ENCODE data around the gene ASCL2.
A peak's percentile ranks its signal among the peaks of the same experiment; 100 is the strongest.

Gene ASCL2, protein sequence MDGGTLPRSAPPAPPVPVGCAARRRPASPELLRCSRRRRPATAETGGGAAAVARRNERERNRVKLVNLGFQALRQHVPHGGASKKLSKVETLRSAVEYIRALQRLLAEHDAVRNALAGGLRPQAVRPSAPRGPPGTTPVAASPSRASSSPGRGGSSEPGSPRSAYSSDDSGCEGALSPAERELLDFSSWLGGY

DNA sequence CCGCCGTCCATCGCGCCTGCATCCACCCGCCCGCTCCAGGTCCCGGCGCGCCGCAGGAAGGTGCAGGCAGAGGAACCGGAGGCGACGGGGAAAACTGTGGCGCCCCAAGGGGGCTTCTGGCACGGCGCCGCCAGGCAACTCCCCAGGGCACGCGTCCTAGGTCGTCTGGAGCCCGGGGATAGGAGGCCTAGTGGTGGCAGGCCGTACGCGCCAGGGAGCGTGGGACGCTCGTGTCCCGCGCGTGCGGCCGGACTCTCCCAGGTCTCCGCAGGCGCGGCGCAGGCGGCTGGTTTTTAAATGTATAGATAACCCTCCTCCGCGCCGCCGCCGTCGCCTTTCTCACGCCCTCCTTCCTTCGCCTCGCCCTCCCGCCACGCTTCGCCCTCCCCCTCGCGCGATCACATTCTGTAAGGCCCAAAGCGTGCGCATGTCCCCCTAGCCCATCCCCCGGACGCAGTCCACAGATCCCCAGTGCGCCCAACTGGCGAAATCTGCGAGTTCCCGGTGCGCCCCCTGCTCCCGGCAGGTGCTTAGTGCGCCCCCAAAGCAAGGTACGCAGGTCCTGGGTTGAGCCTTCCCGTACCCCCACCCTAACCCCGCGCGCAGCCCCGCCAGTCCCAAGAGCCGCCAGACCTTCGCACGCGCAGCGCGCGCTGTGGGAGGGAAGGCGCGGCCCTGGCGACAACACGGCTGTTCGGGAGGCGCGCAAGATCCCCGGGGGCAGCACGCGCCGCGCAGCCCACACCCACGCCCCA is at the start of gene ASCL2:
TSS of gene ASCL2 (minus strand) at position 267 of the 755 bp plus-strand sequence. CDS start at position 11, 256 bp downstream.
- peak in 2 of 3 experiments; percentile 82 to 87 for DNase-seq

DNA sequence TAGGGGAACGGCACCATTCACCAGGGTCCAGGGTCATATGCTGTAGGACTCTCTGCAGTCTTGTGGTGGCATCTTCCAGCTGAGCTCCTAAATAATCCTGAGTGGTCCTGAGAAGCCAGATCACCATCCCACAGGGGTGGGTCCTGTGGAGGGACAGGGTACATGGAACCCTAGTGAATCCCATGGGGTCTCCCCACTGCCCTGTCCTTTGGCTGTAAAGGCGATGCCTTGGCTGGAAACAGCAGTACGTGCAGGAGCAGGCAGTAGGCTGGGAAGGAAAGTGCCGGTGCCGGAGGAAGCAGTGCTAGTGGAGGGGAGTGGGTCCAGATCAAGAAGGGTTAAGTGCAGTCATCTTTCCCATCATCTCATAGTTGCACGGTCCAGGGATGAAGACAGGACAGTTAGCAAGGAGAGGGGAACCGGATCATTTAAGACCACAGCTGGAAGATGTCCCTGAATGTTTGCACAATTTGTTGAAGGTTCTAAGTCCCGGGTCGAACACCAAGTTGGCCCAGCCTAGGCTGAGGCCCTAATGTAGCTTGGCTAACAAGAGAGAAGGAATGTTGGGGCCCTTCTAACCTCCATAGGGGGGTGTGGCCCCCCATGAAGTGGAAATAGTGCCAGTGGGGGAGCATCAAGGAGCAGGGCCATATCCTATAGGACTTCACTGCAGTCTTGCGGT is 49.5 kb upstream of the ASCL2 start:
- DNase-seq: no peak

DNA sequence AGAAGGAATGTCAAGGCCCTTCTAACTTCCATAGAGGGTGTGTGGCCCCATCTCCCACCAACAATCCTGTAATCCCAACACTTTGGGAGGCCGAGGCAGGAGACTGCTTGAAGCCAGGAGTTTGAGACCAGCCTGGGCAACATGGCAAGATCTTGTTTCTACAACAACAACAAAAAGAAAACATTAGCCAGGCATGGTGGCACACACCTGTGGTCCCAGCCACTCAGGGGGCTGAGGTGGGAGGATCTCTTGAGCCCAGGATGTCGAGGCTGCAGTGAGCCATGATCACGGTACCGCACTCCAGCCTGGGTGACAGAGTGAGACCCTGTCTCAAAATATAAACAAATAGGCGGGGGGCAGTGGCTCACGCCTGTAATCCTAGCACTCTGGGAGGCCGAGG is 48.3 kb upstream of the ASCL2 start:
- no peak for DNase-seq

DNA sequence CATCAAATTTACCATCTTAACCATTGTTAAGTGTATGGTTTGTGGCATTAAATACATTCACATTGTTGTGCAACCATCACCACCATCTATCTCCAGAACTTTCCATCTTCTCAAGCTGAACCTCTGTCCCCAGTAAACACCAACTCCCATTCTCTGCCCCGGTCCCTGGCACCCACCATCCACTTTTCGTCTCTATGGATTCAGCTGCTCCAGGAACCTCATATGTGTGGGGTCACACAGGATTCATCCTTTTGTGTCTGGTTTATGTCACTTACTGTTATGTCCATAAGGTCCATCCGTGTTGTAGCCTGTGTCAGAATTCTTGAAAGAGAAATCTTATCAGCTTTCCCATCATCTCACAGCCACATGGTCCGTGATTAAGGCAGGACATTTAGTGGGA is 47.7 kb upstream of the ASCL2 start:
- no peak for DNase-seq

DNA sequence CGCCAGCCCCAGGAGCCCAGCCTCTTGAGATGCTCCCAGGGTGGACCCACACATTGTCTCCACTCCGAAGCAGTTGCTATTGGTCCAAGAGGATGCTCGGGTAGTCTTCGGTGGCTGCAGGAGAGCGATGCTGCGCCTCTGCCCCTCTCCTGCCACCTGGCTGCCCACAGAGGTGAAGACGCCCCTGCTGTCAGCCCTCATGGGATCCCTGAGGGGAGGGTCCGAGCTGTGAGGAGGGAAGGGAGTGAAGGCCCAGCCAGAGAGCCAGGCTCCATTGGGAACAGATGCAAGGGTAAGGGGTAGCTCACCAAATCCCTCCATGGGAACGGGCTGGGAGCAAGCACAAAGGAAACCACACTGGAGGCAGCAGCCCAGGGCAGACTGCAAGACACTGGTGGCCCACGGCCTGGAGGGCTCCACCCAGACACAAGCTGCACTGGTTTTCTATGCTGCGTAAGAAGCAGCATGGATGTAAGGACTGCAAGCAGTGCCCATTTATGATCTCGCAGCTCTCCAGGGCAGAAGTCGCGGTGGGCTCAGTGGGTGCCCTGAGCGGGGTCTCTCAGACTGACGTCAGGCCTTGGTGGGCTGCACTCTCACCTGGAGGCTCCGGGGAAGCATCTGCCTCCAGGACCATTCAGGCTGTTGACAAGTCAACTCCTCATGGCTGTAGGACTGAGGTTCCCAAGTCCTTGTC is 47.1 kb upstream of the ASCL2 start:
- DNase-seq: no peak

DNA sequence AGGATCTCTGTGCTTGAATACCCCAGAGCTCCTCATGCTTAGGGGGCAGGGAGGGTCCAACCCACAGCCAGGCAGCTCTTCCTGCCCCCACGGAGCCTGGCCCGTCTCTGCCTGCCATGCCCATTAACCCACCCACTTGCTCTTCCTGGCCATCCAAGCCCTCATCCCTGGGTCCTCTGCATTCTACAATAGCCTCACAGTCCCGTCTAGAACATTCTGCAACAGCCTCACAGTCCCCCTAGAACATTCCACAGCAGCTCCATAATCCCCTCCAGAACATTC is 46.5 kb upstream of the ASCL2 start:
- no peak for DNase-seq

DNA sequence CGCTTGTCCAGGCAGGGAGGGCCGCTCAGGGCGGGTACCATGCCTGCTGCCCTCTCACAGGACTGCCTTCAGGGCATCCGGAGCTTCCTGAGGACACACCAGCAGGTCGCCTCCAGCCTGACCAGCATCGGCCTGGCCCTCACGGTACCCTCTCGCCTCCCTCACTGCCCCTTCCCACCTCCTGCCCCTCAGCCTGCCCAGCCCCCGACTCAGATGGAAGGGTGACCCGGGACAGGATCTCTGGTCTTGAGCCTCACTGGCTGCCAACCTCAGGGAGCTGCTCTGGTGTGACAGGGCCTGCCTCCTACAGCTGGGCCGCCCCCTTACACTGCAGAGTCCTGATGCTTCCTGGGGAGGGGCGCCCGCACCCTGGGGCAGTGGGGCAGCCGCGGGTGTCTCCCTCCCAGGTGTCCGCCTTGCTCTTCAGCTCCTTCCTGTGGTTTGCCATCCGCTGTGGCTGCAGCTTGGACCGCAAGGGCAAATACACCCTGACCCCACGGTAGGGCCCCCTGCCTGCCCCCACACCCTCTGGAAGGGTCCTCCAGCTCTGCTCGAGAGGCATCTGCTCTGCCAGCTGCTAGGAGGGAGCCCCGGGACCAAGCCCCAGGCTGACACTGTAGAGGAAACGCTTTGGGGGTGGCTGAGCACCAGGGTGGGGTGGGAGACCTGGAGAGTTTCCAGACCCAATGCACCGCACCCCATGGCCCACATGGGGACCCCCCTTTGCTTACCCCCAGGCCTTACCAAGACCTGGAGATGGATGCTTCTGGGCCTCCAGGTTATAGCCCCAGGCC is 46.0 kb upstream of the ASCL2 start:
- no peak for DNase-seq

DNA sequence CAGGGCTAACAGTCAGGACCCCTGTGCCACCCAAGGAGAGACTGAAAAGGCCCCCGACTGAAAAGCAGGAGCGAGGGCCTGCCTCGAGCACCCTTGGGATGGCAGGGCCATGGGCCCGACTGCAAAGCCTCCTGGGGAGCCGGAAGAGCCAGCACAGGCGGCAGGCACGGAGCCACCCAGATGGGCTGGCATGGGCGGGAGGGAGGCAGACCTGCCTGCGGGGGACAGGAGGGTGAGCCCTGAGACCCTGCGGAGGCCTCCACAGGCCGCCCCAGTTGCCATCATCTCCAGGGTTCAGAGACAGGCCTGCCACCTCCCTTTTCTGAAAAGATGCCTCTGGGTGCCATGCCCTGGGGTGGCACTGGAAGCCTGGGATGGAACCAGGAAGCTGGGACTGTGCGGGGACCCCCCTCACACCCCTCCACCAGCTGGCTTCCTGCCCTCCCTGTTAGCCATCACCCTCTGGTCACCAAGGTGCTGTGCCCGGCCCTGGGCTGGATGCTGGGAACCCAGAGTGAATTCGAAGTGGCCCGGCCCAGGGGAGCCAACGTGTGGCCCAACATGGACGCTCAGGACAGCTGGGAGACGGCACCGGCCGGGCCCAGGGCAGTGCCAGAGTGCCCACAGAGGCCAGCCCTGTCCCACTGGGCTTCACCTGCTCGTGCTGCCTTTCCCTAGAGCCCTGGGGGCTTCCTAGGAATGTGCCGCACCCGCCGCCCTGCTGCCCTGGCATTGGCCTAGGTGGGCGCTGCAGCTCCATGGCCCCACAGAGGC is 45.2 kb upstream of the ASCL2 start:
- DNase-seq: no peak

DNA sequence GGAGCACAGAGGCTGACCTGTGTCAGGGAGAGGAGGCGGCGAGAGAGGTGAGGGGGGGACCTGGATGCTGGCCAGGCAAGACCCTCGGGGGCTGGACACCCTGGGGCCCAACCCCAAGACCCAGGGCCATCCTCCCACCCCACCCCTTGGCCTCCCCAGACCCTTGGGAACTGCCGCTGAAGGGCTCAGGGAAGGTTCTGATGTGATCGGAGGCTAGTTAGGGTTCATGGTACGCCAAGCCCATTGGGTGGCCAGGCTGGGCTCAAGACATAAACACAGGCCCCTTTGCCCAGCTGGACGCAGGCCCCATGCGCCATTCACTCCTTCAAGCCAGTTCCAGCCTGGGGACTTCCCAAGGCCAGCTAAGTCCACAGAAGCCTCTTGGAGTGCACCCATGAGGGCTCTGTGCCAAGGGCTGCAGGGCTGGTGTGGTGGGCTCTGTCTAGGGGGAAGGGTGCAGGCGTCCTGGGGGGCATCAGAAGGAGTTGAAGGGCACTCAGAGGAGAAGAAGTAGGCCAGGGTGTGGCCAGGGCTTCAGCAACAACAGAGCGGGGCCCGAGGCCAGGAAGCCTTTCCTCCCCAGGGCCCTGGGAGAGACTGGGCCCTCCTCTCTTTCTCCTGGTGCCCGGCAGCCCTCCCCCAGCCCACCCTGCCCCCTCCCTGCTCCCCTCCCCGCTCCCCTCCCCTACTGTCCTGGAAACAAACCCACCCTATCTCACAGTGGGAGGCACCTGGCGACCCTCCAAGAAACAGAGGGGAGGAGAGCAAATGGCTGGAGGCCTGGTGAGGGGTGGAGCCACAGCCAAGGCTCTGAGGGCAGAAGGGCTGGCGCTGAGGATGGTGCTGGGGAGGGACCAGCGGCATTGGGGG is 44.4 kb upstream of the ASCL2 start:
- DNase-seq: peak in 2 of 3 experiments; percentile 26 to 72

DNA sequence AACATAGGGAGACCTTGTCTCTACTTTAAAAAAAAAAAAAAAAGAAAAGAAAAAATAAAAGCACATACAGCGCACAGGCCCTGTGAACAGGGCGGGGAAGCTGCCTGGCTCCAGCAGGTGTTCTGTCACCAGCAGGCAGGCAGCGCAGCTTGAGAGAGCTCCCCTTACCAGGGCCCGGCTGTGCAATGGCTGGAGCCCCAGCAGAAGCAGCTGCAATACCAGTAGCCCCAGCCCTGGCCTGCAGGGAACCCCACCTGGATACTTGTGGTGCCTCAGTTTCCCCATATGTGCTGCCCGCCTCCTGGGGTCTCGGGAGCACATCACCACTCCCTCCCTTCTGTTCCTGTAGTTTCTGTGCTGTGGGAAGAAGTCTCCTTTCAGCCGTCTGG is 43.7 kb upstream of the ASCL2 start:
- DNase-seq: no peak

DNA sequence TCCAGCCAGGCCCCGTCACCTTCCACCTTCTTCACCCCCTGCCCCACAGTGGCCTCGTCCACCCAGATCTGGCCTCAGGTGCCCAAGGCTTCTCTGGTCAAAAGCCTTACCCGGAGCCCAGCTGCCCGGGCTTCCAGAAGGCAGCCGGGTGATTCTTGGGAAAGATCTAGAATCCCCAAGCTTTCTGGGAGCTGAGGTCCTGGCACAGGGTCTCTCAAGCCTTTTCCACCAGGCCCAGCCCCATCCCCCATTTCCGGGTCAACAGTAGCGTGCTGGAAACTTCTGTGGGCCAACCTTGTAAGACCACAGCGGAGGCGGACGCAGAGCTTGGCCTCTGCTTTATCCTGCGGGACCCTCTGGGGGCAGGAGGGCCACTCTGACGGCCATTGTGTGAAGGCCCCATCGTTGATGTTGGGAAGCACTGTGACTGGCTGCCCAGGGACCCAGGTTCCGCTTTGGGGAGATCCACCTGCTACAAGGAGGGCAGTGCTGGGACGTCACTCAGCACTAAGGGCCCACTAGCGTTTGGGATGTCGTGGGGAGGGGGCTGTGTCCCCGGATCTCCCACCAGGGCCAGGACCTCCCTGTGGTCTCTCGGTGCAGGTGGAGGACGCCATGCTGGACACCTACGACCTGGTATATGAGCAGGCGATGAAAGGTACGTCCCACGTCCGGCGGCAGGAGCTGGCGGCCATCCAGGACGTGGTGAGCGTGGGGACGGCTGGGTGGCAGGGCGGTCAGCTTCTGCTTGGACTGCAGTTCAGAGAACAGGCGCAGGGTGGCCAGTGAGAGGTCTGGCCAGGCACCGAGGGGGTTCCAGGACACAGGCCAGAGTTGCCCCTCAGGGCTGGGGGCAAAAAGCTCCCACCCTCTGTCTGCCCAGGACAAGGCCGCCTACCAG is 42.9 kb upstream of the ASCL2 start:
- DNase-seq: no peak

DNA sequence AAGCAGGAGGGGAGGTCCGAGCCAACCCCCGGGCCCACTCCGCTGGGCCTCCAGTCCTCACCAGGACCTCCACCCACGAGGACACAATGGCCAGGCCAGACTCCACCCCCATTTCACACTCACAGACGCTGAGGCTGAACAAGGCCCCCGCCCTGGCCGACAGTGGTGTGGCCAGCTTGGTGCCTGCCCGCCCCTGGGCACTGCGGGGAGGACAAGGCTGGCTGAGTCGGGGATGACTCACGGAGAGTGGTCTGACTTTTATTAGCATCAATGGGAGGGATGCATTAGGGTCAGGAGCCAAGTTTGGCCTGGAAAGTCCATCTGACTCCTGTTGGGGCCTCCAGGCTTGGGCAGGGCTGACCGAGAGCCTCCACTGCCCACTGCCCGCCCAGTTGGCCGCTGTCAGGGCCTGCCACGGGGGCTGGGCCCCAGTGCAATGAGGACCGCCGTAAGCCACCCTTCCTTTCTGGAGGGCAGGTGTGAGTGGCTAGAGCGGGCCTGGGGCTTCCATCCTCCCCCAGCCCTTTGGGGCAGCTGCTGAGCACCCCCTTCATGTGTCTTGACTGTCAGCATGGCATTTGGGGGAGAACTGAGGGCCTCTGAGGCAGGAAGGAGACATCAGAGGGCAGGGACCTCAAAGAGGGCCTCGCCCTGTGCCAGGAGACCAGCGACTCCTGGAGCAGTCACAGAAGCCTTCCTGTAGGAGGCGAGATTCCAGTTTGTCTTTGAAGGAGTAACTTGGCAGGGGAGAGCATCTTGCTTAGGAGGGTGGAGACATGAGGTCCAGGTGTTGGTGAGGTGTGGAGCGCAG is 42.0 kb upstream of the ASCL2 start:
- DNase-seq: no peak

DNA sequence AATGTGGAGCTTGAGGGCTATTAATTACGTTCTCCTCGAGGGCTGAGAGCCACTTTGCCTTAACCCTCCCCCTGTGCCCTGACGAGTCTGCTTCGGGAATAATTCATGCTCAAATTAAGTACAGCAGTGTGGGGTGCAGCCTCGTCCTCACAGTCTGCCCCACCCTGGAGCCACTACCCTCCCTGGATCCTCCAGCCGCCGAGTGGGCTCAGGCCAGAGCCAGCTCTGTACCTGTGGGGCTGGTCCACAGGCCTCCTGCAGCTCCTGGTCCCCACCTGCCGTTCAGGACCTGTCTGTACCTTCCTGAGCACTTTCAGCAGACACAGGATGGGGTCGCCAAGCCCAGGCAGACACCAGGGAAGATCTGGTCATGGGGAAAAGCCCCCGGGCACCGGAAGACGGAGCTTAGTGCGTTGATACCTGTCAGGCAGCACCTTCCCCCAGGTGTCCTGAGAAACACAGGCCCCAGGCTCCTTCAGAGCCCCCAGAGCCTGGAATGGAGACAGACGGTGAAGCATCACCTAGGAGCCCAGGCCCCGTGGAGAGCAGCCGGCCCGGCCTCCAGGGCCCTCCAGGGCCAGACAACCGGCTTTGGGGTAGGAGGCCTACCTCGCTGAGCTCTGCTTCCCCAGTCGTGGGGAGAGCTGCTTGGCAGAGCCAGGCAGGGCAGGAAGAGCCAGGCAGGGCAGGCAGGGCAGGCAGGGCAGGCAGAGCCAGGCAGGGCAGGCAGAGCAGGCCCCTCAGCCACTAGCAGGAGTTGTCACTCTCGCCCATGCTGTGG is 41.2 kb upstream of the ASCL2 start:
- DNase-seq: peak in 2 of 3 experiments; percentile 52 to 76

DNA sequence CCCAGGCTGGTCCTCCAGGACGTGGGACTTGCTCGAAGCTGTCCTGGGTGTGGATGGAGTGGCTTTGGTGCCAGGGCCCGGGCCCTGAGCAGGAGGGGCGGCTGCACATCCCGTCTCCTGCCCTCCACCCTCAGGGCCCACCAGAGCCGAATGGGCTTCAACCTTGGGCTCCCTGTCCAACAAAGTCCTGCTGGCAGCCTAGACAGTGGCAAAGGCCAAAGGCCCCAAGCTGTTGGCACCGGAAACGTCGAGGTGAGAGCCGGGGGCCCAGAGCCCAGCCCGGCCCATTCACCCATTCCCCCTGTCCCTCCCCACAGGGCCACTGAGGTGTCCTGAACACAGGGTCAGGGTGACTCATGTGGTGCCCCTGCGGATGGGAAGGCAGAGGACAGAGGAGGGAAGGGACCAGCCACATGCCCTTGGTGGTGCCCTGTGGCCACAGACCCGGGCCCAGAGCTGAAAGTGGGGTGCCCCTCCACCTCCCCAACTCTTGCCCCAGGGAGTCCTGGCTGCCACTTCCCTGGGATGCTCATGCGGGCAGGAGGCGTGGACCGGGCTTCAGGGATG is 40.5 kb upstream of the ASCL2 start:
- no peak for DNase-seq

DNA sequence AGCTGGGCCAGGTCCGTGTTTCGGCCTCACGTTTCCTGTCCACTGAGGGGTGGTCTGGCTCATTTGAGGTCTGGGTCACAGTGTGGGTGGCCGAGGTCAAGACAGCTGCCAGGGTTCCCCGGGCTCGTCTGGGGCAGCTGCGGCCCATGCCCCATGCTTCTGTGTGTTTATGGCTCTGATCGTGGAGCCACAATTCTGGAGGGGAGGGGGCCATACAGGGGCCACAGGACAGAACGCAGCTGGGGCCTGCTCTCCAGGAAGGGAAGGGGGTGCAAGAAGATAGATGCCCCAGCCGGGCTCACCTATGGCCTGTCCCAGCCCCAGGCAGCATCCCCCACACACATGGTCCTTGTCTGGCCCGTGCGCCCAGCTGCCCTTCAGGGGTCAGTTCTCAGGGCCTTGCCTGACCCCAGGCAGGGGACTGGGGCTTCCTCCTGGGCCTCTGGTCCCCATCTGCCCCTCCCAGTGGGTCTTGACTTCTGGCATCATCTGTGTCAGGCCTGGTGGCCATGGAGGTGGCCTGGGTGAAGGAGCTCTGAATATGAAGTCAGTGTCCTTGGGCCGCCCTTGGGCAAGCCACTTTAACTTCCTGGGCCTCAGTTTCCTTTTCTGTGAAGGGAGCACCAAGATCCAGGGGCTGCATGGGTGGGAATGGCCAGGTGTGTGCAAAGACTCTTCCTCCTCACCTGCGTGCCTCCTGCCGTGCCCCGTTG is 39.8 kb upstream of the ASCL2 start:
- no peak for DNase-seq

DNA sequence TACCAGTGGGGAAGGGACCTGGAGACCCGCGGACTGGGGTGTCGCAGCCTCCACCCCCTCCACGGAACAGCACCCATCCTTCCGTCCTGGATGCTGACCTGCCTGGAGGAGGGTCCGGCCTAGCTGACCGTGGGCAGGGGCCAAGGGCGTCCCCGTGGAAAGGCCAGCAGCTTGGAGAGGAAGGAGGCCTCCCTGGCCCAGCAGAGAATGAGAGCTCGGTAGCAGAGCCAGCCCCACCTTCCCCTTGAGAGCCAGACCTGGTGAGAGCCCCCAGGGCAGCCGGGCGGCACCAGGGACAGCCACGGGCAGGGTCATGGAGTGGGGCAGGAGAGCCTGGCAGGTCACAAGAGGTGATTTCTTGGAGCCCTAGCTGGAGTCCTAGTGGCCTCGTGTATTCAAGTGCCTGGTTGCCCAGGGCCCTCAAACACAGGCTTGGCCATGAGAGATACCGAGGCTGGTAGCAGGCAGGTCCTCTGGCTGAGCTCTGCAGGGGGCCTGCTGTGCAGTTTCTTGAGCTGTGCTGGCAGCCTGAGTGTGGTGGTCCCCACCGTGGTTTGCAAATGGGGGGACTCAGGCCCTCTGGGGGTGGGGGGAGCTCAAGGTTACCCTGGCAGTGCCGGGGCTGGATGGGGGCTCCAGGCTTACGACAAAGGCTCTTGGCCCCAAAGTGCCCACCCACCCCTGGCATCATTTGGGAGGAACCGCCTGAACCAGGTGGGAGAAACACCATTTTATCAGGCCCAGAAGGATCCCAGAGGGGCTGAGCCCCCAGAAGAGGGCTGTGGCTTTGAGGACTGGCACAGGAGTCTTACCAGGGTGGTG is 39.1 kb upstream of the ASCL2 start:
- no peak for DNase-seq
